GM10266 (cell line): Measurements from ENCODE around the gene OXCT2.
"Not testable (repeated sequence)": the region's sequence is repeated elsewhere in the genome, so short reads cannot be mapped to it uniquely, and the experiment has no call there.

Experiments used
- DNase-seq: peaks from one replicate; pipeline ENCODE4 v3.0.0; 2012; ENCODE audit errors: extremely low spot score
- TF ChIP-seq, protein P1 (sequence below): IDR thresholded peaks from 2 replicates; pipeline ENCODE4 v1.5.1; 2012; ENCODE audit warnings: mild to moderate bottlenecking, low read depth; ENCODE audit not compliant: control insufficient read depth, insufficient read depth; ENCODE audit errors: missing control alignments

The OXCT2 gene

DNA sequence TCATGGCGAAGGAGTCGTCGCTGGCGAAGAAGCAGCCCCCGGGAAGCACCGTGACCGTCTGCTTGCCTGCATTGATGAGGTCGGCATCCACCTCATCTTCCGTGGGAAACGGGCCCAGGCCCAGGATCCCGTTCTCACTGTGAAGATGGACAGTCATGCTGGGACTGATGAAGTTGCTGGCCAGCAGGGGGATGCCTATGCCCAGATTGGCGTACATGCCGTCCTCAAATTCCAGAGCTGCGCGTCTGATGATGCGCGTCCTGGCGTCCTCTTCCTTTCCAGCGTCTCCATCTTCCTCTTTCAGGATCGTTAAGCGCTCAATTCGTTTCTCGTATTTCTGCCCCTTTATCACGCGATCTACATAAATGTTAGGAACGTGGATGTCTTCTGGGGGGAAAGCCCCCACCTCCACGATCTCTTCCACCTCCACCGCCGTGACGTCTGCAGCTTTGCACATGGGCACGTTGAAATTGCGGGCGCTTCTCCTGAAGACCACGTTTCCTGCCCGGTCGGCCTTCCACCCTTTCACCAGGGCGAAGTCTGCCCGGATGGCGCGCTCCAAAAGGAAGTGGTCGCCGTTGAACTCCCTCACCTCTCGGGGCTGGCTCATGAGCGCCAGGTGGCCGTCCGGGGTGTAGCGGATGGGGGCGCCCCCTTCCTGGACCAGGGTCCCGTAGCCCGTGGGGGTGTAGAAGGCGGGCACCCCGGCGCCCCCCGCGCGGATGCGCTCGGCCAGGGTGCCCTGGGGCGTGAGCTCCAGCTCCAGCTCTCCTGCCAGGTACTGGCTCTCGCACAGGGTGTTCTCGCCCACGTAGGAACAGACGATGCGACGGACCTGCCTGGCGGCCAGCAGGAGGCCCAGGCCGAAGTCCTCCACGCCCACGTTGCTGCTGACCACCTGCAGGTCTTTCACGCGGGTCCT is 787 bp downstream of the OXCT2 start:
- DNase-seq = peak; percentile 50

DNA sequence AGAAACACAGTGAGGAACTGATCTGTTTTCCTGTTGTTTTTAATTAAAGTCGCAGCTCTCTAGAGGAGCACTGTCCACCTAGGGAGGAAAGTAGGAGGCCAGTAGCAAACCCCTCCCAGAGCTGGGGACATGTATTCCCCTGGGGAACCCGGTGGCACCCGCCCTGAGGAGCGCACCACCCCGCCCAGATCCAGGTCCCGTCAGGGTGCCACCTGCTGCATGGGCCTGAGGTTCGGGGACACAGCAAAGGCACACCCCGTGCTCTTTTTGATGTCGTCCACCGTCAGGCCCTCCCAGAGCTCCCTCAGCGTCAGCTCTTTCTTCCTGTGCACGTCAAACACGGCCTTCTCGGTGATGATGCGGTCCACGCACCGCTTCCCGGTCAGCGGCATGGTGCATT is 1.6 kb downstream of the OXCT2 start:
- DNase-seq = not testable (repeated sequence)

DNA sequence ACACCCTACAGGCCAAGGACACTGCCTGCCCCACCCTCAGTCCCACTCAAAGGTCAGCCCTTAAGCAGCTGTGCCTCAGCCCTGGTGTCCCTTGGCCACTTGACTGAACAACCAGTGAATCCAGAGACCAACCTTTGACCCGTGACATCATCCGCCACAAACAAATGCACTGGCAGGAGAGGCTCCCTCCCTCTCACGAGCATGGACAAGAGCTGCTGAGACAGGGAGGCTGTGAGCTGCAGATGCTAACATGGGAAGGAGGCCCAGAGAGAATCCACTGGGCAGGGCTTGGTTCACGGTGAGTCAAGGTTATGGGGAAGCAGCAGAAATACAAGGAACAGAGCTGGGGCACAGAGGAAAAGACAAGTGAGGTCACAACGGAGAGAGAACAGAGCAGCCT is 4.7 kb downstream of the OXCT2 start:
- not testable (repeated sequence) for DNase-seq

DNA sequence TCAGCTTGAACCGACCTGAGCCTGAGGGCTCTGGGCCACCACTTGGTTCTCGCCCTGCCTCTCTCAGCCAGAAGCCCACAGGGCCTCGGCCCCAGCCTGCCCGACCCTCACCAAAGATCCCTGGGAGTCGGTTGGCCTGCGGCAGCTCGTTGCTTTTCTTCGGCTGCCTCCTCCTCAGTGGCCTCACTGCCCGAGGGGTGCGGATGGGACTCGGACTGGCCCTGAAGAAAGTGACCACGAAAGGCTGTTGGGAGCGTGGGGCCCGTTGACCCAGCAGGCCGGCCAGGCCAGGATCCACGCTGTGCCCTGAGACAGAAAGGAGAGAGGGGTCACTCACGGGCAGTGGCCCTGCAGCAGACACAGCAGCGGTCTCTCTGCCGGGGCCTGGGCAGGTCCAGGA is 6.6 kb downstream of the OXCT2 start:
- DNase-seq = not testable (repeated sequence)

DNA sequence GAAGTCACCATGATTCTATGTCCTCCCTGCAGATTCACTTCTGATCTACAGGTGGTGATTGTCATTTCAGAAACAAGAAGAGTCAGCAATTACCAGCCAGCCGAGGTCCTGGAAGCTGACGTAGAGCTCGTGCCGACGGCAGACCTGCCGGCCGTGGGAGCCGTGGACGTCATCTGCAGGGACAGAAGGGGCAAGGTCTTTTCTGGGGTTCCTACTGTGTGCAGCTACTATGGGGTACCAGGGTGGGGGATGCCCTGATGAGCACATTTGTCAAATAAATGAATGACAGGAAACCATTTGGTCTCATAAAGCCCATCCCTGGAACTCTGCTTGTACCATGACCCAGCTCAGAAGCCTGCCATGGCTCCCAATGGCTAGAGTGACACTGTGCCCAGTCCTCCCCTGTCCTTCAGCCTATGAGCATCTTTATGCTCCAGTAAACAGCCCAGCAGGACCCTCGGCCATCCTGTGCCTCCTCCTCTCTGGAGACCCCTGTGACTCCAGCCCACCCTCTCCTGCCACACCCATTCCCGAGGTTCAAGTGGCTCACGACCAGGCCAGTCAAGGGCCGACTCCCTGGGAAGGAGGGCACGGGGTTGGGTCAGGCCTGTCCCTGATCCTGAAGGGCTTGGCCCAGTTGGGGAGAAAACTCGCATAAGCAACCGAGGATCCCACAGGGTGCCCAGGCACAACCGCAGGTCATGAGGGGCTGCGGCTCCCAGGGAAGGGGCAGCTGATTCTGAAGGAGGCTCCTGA is 7.4 kb downstream of the OXCT2 start:
- DNase-seq = not testable (repeated sequence)

DNA sequence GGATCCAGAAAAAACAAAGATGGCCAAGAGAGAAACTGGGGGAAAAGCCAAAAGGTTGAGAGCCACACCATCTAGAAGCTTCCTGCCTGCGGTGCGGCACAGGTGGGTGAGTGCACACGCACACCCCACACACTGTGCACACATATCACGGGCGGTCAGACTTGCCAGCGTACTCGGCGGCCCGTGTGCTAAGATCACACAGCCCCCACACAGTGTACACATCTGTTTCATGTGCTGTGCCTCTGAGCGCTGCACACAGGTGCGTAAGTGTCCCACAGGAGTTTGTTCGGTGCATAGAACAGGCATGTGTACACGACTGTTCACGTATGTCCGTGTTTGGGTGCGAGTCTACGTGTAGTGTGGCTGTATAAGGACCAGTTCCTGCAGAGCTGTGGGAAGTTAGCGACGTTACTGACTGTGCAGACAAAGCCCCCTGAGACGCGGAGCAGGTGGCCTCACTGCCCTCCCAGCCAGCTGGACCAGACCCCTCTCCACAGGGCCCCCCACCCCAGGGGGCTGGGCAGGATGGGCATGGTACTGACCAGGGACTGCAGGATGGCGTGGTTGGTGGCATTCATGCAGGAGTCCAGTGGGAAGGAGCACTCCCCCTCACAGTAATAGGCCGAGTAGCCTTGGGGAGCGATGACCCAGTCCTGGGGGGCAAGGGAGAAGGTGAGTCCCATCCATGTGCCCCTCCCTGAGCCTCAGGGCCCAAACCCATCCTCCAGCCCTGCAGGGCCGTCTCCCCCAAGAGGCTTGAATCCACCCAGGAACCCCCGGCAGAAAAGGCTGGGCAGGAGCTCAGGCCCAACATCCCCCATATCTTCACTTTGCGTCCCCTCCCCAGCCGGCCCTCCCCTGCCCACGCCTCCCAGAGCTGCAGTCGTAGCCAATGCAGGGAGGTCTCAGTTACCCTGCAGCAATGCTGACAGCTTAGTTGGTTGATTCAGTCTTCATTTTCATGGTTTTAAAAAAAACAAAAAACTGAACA is 8.3 kb downstream of the OXCT2 start:
- DNase-seq = no peak
- TF ChIP-seq, protein P1, sequence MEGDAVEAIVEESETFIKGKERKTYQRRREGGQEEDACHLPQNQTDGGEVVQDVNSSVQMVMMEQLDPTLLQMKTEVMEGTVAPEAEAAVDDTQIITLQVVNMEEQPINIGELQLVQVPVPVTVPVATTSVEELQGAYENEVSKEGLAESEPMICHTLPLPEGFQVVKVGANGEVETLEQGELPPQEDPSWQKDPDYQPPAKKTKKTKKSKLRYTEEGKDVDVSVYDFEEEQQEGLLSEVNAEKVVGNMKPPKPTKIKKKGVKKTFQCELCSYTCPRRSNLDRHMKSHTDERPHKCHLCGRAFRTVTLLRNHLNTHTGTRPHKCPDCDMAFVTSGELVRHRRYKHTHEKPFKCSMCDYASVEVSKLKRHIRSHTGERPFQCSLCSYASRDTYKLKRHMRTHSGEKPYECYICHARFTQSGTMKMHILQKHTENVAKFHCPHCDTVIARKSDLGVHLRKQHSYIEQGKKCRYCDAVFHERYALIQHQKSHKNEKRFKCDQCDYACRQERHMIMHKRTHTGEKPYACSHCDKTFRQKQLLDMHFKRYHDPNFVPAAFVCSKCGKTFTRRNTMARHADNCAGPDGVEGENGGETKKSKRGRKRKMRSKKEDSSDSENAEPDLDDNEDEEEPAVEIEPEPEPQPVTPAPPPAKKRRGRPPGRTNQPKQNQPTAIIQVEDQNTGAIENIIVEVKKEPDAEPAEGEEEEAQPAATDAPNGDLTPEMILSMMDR = no peak

DNA sequence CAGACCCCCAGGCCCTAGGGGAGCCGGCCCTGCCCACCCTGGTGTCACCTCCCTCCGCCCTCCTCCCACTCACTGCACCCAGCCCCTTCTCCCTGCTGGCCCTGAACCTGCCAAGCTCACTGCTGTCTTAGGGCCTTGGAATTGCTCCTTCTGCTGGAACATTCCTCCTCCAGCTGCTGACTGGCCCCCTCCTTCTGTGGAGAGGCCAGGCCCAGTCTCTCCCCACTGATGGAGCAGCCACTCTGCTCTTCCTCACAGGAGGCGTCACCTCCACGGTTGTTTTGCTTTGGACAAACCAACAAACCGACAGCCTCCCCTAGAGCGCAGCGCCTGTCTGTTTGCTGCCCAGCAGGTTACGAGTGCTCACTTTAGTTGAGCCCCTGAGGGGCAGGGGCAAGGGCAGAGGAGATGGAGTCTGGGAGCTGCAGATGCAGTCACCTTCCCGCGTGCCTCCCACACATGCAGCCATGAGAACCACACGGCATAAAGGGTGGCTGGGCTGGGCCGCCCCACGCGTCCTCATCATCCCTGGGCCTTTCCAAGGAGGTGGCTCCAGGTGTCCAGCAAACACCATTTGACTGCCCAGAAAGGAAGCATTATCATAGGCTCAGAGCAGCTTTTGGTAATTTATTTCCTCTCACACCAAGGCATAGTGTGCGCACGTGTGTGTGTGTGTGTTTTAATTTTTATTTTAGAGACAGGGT is 9.4 kb downstream of the OXCT2 start:
- DNase-seq = no peak
- TF ChIP-seq, protein P1 = no peak

DNA sequence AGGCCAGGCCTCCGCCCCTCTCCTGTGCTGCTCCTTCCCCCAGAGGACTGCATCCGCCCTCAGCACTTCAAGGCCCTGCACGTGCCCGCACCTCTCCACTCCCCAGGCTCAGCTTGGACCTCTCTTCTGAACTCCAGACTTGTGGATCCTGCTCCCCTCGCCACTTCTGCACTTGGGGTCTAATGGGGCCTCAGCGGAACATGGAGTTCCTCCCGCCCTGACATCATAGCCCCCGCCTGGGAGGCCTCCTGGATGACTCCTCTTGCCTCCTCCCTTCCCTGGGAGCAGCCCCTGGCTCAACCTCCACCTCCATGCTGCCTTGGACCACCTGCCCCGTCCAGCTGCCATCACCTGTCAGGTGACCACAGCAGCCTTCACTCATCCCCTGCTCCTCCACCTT is 10.1 kb downstream of the OXCT2 start:
- TF ChIP-seq, protein P1 = no peak
- DNase-seq = no peak

DNA sequence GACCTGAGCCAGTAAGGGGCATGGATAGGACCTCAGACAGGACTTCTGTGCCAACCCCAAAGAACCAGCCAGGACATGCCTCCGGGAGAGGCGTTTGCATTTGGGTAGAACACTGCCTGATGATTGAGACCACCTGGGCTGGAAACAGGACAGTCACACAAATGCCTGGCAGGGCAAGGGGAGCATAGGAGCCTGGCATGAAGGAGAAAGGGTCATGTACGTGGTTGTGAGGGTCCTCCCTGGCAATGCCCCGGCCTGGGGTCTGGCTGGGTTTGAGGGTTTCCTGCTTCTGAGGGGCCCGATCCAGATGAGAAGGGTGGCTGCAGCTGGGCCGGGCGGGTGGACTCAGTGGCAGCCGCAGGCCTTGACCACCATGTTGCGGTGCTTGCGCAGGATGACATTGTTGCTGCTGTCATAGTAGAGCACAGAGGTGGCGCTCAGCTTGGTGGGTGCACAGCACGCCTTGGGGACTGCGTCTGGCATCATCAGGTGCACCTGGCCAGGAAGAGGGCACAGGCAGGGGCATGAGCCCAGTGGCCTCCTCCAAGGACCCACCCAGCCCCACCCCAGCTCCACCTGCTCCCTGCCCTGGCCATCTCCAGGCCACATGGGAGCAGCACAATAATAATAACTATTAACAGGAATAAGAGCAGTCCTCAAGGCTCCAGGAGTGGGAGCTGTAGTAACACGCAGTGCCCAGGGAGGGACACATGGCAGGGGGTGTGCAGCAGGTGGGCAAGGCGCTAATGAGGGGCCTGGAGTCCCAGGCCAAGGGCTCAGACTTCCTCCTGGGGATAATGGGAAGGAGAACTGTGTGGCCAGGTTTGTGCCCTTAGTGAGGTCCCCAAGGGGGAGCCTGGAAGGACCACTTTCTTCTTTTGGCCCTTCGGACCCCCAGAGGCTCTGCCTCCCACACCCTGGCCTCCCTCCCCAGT is 10.8 kb downstream of the OXCT2 start:
- DNase-seq = no peak
- TF ChIP-seq, protein P1 = no peak
